ENCODE results near the gene TECTB.

DNA sequence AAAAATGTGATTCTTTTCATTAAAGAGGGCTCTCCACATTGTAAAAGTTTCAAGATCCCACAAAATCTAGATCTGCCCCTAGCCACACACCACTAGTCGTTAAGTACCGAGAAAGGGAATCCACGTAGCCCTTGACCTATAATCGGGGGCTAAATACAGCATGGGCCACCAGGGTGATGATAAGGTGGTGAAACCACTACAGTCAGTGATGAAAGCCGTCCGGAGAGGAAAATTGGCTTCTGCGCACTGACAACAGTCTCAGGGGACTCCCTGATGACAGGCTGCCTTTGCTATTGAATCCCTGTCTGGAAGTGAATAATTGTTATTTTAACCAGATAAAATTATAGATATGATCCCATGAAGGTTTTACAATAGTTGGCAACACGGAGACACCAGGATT lies 4.6 kb downstream of the TECTB start:
- TF ChIP-seq, protein P1, sequence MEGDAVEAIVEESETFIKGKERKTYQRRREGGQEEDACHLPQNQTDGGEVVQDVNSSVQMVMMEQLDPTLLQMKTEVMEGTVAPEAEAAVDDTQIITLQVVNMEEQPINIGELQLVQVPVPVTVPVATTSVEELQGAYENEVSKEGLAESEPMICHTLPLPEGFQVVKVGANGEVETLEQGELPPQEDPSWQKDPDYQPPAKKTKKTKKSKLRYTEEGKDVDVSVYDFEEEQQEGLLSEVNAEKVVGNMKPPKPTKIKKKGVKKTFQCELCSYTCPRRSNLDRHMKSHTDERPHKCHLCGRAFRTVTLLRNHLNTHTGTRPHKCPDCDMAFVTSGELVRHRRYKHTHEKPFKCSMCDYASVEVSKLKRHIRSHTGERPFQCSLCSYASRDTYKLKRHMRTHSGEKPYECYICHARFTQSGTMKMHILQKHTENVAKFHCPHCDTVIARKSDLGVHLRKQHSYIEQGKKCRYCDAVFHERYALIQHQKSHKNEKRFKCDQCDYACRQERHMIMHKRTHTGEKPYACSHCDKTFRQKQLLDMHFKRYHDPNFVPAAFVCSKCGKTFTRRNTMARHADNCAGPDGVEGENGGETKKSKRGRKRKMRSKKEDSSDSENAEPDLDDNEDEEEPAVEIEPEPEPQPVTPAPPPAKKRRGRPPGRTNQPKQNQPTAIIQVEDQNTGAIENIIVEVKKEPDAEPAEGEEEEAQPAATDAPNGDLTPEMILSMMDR (IDR thresholded peaks at IDR 0.05) = no peak
- TF ChIP-seq NR1H2 (CRISPR knock-in tag; IDR thresholded peaks at IDR 0.05) = no peak
- TF ChIP-seq, protein P2, sequence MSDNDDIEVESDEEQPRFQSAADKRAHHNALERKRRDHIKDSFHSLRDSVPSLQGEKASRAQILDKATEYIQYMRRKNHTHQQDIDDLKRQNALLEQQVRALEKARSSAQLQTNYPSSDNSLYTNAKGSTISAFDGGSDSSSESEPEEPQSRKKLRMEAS (CRISPR knock-in tag; IDR thresholded peaks at IDR 0.05) = no peak
- TF ChIP-seq, protein P3, sequence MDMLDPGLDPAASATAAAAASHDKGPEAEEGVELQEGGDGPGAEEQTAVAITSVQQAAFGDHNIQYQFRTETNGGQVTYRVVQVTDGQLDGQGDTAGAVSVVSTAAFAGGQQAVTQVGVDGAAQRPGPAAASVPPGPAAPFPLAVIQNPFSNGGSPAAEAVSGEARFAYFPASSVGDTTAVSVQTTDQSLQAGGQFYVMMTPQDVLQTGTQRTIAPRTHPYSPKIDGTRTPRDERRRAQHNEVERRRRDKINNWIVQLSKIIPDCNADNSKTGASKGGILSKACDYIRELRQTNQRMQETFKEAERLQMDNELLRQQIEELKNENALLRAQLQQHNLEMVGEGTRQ (CRISPR knock-in tag; IDR thresholded peaks at IDR 0.05) = no peak
